Eye (tissue), 1 donor: ENCODE measurements around the gene PPP2R5D.
"Not testable (repeated sequence)": the region's sequence is repeated elsewhere in the genome, so short reads cannot be mapped to it uniquely, and the experiment has no call there.

Source experiments
- DNase-seq: peaks from one replicate; pipeline ENCODE4 v3.0.0-alpha.2; 2015

Gene PPP2R5D

DNA sequence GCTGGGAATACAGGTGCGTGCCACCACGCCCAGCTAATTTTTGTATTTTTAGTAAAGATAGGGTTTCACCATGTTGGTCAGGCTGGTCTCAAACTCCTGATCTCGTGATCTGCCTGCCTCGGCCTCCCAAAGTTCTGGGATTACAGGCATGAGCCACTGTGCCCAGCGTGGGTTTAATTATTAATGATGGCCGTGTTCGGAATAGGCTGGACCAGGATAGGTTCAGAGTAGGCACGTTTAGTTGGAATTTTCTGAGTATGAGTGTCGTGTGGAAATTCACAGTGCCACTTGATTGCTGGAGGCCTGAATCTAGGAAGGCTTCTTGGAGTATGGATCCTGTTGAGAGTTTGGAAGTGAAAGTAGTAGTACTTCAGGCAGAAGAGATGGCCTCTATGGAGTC is 13.8 kb downstream of the PPP2R5D start:
- not testable (repeated sequence) for DNase-seq

- DNase-seq = no peak
These were observed 17.5 kb downstream of the PPP2R5D start for GRCh38 chr6:43001843-43002242.

DNA sequence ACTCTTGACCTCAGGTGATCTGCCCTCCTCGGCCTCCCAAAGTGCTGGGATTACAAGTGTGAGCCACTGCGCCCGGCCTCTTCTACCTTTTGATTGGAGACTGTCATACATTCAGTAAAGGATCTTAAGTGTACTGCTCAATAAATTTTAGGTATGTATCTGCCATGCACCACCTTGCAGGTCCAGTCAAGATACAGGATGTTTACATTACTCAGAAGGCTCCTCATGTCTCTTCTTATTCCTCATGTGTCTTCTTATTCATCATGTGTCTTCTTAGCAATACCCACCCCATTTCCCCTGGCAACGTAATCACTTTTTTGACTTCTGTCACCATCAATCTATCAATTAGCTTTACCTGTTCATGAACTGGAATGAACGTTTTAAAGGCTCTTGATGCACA is 21.5 kb downstream of the PPP2R5D start:
- no peak for DNase-seq

GRCh38 chr6:43006251-43006650 is 21.9 kb downstream of the PPP2R5D start:
- DNase-seq = no peak

GRCh38 chr6:43007126-43007525 is 22.8 kb downstream of the PPP2R5D start:
- DNase-seq = no peak

DNA sequence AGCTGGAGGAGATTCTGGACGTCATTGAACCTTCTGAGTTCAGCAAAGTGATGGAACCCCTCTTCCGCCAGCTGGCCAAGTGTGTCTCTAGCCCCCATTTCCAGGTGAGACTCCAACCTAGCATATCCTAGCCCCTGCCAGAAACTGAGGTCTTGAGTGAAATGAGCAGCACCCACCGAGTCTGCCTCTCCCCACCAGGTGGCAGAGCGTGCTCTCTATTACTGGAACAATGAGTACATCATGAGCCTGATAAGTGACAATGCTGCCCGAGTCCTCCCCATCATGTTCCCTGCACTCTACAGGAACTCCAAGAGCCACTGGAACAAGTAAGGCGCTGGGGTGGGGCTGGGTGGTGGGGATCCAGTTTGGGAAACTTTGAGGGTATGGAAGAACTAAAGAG is 24.8 kb downstream of the PPP2R5D start:
- DNase-seq = peak; percentile 39

GRCh38 chr6:43011207-43011606 is 26.8 kb downstream of the PPP2R5D start:
- DNase-seq = no peak

DNA sequence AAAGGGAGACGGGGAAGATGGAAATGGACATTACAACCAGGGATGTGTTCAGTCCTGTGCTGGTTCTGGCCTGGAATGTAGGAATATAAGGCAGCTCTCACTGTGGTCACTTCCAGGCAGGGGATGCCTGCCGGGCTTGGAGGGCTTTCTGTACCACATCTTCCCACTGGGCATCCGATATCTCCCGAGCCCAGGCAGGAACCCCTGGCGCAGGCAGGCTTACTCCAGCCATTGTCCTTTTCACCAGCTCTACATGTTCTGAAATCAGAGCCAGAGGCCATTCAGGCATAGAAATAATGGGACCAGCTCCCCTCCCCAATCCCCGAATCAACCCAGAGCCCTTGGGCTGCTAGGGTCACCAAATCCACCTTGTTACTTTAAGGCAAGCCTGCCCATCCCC is 28.0 kb downstream of the PPP2R5D start:
- no peak for DNase-seq

- DNase-seq = no peak
These were observed 28.9 kb downstream of the PPP2R5D start for GRCh38 chr6:43013097-43013842.

DNA sequence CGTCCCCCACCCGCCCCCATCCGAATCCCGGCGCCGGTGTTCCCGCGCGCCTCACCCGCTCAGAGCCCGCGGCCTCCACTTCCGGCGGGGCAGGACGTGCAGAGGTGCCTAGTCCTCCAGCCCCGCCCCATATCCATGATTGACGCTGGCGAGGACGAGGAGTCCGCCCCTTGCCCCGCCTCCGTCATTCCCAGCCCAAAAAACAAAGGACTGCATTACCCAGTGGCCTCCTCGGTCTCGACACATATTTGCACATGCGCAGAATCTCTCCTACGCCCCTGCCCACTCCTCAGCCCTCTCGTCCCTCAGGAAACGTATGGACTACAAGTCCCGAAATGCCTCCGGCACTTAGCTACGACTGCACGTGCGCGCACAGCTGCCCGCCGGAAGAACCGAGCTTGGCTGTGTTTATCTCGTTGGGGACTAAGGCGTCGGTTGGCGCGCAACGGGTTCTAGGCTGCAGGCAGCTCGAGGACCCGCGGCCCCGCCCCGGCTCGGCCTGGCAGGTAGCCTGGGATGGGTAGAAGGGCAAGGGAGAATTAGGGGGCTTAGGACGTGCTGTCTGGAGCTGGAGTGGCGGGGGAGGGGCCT is 29.6 kb downstream of the PPP2R5D start, which contains the start of the genes KLHDC3 and MEA1:
KLHDC3 (plus strand) TSS at position 407 of the 591 bp plus-strand sequence. CDS start 2,944 bp downstream, outside the sequence.
MEA1 (minus strand) TSS at position 104 of the 591 bp plus-strand sequence. CDS start 133 bp downstream, outside the sequence.
- DNase-seq = peak; percentile 100

- DNase-seq = no peak
These were observed 30.1 kb downstream of the PPP2R5D start for GRCh38 chr6:43014434-43014909.

DNA sequence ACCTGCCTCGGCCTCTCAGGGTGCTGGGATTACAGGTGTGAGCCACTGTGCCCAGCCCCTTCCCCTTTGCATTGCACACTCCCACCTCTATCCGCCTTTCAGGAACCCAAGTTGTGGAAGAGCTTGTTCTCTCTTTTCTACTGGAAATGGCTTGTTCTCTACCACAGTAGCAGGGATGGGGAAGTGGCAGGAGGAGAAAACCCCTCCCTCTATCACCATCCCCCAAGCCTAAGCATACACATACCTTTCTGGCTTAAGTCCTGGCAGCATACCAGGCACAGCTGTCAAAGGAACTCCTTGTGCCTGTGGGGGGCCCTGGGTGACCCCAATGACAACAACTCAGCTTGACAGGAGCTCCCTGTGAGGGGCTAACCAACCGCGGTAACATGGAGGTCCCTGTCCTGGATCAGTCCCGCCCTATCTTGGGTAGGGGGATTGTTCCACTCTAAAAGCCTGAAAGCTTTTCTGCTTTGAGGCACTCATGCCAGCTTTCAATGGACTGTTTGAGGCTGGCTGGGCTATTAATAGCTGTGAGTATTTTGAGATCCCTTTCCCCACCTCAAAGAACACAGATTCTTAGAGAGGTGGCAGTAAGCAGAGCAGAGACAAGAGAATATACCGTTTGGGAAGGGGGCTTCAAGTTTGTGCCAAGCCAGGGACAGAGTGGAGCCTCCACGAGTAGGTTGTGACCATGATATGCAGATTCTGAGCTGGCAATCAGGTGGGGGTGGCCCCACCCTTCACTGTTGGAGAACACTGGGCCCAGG is 32.0 kb downstream of the PPP2R5D start:
- no peak for DNase-seq

- DNase-seq = no peak
These were observed 32.6 kb downstream of the PPP2R5D start for GRCh38 chr6:43016943-43017334.

DNA sequence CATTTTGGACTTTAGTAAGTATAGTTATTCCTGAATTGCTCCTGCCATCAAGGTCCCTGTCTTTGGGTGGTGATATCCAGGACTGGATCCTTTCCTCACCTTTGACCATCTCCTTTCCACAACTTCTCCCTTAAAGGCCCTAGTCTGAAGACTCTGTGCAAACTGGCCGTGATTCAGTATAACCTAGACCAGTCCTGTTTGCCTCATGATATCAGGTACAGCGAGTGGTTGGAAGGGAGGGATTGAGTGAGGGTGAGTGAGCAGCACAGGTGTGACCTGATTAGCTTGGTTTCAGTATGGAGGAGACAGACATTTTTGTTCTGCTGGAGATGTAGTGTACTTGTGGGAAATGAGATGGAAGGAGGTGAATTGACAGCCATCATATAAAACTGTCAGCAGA is 34.8 kb downstream of the PPP2R5D start:
- DNase-seq = no peak

GRCh38 chr6:43020052-43020705 is 35.8 kb downstream of the PPP2R5D start:
- no peak for DNase-seq

DNA sequence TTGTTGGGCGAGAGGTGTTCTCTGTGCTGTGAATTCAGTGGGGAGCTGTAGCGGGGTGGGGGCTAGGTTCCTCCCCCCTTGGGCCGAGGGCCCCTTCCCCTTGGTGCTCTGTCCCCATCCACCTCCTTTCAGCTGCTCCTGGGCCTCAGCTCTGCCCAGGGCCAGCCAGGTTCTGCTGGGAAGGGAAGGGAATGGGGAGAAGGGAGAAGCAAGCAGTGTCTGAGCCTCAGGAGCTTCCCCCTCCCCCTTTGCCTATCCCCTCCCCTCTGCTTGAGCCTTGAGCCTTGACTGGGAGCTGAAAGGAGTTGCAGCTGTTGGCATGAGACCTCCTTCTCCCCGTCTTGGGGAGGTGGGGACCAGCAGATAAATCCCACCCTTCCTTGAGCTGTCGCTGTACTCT is 36.5 kb downstream of the PPP2R5D start:
- DNase-seq = no peak

DNA sequence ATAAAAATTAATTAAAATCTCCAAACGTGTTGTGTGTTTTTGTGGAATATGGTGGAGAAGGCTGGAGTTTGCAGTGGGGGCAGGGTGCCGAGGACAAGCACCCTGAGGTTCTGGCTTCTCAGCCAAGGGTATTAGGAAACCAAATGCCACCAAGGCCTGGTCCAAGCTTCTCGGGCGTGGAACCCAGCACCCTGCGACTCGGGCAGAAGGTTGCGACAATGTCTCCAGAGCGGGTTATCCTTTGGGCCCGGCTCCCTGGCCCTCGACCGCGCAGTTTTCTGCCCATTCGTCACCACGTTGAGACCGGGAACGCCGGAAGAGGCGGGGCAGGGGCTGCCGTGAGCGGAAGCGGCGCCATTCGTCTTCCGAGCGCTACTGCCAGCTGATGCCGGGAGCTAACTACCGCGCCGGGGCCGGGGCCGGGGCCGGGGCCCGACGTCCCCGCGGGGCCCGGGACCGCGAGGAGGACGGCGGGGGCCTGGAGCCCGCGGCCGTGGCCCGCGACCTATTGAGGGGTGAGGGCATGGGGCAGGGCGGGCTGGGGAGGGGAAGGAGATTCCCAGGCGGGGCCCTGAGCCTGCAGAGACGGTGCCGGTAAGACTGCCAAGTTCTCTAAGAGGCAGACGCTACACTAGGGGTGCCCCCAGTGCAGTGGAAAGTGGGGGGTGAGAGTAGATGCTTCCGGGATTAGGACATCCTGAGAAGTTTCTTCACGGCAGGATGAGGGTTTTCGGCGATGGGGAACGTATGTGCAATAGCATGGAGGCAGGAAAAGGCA is 37.1 kb downstream of the PPP2R5D start, which contains the start of gene RRP36:
RRP36 (plus strand) TSS at position 354 of the 778 bp plus-strand sequence; CDS start at position 386, 32 bp downstream.
- peak; percentile 86 for DNase-seq

DNA sequence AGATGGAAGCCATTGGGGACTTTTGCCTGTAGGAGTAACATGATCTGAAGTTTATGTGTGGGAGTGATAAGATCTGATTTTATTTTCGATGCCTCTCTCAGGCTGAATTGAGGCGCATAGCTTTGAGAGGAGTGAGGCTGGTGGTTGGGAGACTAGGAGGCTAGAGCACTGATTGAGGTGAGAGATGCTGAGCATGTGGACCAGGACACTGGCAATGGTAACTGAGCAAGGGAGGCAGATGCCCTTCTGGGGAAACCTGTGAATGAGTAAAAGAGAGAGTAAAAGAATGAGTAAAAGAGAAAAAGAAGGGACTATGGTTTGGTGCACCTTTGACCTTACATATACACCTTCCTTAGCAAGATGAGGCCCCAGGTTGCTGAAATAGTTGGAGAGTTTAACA is 40.1 kb downstream of the PPP2R5D start:
- DNase-seq = no peak

DNA sequence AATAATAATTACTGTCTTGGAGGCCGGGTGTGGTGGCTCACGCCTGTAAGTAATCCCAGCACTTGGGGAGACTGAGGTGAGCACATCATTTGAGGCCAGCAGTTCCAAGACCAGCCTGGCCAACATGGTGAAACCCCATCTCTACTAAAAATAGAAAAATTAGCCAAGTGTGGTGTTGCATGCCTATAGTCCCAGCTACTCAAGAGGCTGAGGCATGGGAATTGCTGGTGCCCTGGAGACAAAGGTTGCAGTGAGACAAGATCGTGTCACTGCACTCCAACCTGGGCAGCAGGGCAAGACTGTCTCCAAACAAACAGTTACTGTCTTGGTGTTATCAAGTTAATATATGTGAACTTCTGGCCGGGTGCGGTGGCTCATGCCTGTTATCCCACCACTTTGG is 42.0 kb downstream of the PPP2R5D start:
- DNase-seq = no peak

DNA sequence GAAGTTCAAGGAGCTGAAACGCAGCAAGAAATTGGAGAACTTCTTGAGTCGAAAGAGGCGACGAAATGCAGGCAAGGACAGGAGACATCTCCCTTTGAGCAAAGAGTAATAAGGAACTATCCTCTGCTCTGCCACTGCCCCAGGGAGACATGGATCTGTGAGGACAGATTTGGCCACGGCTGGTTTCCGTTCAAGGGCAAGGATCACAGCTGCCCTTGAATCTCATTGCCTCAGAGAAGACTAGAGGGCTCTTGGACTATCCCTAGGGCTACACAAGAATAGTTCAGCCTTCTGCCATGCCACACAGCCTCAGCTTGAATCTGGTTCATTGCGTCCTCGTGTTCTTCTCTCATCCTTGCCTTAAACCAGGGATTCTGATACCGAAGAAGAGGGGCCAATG is 44.8 kb downstream of the PPP2R5D start:
- DNase-seq = no peak

- DNase-seq = no peak
These were observed 48.0 kb downstream of the PPP2R5D start for GRCh38 chr6:43032326-43032725.
